Measurements from ENCODE around the gene NCKAP5. TPM values are rescaled to one million over a fixed set of nuclear protein-coding genes. Genes with fewer than 3 reads are reported as not detected.

The NCKAP5 gene
- total RNA-seq, 1 donor from 2014 or later, result 0.20 TPM

DNA sequence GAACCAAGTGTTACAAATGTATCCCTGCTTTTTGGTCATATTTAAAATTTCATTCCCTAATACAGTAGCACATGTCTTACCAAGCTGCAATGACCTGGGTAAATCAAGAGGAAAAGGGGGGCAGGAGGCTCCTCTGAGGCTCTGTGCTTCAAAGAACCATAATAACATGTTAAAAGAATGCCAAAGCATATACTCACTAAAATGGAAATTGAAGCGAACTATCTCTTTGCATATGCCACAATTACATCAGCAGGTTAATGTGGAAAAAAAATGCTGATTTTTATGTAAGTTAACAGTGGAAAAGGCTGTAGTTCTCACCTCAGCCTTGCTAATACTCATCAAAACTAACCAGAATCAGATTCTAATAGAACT, 37.5 kb upstream of the NCKAP5 start:
- TF ChIP-seq, protein P1, sequence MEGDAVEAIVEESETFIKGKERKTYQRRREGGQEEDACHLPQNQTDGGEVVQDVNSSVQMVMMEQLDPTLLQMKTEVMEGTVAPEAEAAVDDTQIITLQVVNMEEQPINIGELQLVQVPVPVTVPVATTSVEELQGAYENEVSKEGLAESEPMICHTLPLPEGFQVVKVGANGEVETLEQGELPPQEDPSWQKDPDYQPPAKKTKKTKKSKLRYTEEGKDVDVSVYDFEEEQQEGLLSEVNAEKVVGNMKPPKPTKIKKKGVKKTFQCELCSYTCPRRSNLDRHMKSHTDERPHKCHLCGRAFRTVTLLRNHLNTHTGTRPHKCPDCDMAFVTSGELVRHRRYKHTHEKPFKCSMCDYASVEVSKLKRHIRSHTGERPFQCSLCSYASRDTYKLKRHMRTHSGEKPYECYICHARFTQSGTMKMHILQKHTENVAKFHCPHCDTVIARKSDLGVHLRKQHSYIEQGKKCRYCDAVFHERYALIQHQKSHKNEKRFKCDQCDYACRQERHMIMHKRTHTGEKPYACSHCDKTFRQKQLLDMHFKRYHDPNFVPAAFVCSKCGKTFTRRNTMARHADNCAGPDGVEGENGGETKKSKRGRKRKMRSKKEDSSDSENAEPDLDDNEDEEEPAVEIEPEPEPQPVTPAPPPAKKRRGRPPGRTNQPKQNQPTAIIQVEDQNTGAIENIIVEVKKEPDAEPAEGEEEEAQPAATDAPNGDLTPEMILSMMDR (IDR thresholded peaks at IDR 0.05; ENCODE audit: partially characterized antibody, unreplicated experiment), result no peak
- no peaks in the 10 kb centered on the region for H3K36me3 Mint-ChIP-seq (ENCODE audit: unreplicated experiment)
- H3K27ac Mint-ChIP-seq (ENCODE audit: unreplicated experiment), result no peak overlapping the region
- H3K4me1 Mint-ChIP-seq (ENCODE audit: low read depth, unreplicated experiment), result no peaks in the 10 kb centered on the region
- DNase-seq, result no peak
- no peaks in the 10 kb centered on the region for H3K9me3 Mint-ChIP-seq (ENCODE audit: unreplicated experiment)
- H3K4me3 Mint-ChIP-seq (ENCODE audit: unreplicated experiment), result no peak overlapping the region
- peaks cover 2% of the 10 kb centered on the region for H3K27me3 Mint-ChIP-seq (ENCODE audit: unreplicated experiment)

DNA sequence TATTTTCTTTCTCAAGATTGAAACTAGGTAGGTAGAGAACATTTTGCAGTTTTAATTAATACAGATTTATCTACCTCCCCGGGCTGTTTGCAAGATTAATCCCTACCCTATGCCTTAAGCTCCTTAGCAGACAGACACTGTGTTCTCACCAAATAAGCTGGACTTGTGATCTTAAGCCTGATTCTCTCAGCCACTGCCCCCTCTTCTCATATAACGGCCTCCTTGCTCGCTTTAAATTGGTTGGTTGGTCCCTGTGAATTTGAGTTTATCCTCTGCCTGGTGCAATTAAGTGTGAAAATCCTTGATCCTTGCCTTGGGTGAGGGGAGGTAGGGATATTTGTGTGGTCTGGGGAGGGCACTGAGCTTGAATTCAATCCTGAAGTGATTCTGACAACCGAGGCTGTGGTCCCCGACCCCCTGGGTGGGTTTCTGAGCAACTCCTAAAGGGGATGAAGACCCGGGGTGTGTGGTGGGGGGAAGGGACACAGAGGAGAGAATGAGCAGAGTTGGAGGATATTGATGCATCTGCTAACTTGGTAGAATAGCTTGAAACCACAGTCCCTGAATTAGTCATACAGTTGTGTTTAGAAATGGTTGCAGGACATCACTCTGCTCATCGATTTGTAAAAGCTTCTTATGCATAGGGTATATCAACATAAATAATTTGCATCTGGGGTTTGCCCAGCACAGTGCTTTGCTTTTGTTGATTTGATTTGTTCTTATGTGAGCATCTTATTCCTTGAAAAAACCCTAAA, 36.9 kb upstream of the NCKAP5 start:
- H3K9me3 Mint-ChIP-seq (ENCODE audit: unreplicated experiment), result no peaks in the 10 kb centered on the region
- no peaks in the 10 kb centered on the region for H3K36me3 Mint-ChIP-seq (ENCODE audit: unreplicated experiment)
- no peaks in the 10 kb centered on the region for H3K4me1 Mint-ChIP-seq (ENCODE audit: low read depth, unreplicated experiment)
- no peak overlapping the region for H3K27ac Mint-ChIP-seq (ENCODE audit: unreplicated experiment)
- TF ChIP-seq, protein P1 (IDR thresholded peaks at IDR 0.05; ENCODE audit: partially characterized antibody, unreplicated experiment), result no peak
- peaks cover 2% of the 10 kb centered on the region for H3K27me3 Mint-ChIP-seq (ENCODE audit: unreplicated experiment)
- DNase-seq, result no peak
- no peak overlapping the region for H3K4me3 Mint-ChIP-seq (ENCODE audit: unreplicated experiment)

DNA sequence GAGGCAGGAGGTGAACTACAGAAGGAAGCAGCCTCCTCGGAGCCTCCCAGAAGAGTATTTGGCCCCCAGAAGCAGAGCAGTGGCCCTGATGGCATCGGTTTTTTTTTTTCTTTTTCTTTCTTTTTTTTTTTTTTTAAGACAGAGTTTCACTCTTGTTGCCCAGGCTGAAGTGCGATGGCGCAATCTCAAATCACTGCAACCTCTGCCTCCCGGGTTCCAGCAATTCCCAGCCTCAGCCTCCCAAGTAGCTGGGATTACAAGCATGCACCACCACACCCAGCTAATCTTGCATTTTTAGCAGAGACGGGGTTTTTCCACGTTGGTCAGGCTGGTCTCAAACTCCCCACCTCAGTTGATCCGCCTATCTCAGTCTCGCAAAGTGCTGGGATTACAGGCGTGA, 34.8 kb upstream of the NCKAP5 start:
- H3K4me3 Mint-ChIP-seq (ENCODE audit: unreplicated experiment), result no peak overlapping the region
- TF ChIP-seq, protein P1 (IDR thresholded peaks at IDR 0.05; ENCODE audit: partially characterized antibody, unreplicated experiment), result no peak
- no peaks in the 10 kb centered on the region for H3K4me1 Mint-ChIP-seq (ENCODE audit: low read depth, unreplicated experiment)
- no peaks in the 10 kb centered on the region for H3K36me3 Mint-ChIP-seq (ENCODE audit: unreplicated experiment)
- H3K27ac Mint-ChIP-seq (ENCODE audit: unreplicated experiment), result no peak overlapping the region
- H3K9me3 Mint-ChIP-seq (ENCODE audit: unreplicated experiment), result no peaks in the 10 kb centered on the region
- DNase-seq, result no peak
- H3K27me3 Mint-ChIP-seq (ENCODE audit: unreplicated experiment), result peaks cover 2% of the 10 kb centered on the region

DNA sequence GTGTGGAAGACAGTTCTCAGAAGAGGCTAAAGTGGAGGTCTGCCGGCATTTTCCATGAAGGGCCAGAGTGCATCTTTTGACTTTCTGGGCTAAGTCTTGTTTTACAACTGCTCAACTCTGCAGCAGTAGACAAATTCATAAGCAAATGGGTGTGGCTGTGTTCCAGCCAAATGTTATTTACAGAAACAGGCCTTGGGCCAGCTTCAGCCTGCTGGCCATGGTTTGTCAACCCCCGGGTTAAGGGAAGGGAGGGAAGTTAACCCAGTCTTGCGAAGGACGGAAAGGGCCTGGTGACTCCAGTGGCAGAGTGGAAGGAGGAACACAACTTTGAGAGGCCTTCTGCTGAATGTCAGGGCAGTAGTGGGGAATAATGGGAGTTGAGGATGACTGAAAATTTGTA, 34.3 kb upstream of the NCKAP5 start:
- no peak overlapping the region for H3K4me3 Mint-ChIP-seq (ENCODE audit: unreplicated experiment)

More for the DNA sequence above, 34.3 kb upstream of the NCKAP5 start:
- H3K27ac Mint-ChIP-seq (ENCODE audit: unreplicated experiment), result no peak overlapping the region
- peaks cover 2% of the 10 kb centered on the region for H3K27me3 Mint-ChIP-seq (ENCODE audit: unreplicated experiment)
- no peaks in the 10 kb centered on the region for H3K36me3 Mint-ChIP-seq (ENCODE audit: unreplicated experiment)
- no peak for DNase-seq
- no peaks in the 10 kb centered on the region for H3K9me3 Mint-ChIP-seq (ENCODE audit: unreplicated experiment)
- TF ChIP-seq, protein P1 (IDR thresholded peaks at IDR 0.05; ENCODE audit: partially characterized antibody, unreplicated experiment), result no peak
- no peaks in the 10 kb centered on the region for H3K4me1 Mint-ChIP-seq (ENCODE audit: low read depth, unreplicated experiment)
